Natural killer cell (primary cell): Measurements from ENCODE around the gene EHD4. TPM values are rescaled to one million over a fixed set of nuclear protein-coding genes. Genes with fewer than 3 reads are reported as not detected.

ENCODE experiments used
- ATAC-seq, 3 donors: fragments of 150-1000 bp in 2 of 3; fragments of 200-7000 bp in 1 of 3; cut with Tn5 transposase; 1 replicate in 1 of 3; 2 replicates in 2 of 3; pipeline ENCODE4 v1.10.0; 2021; ENCODE audit warnings: mild to moderate bottlenecking in 2 of 3, moderate library complexity in 2 of 3
- DNase-seq, 2 donors: peaks; one replicate each; pipeline versions ENCODE4 v3.0.0 to v3.0.0-alpha.2; 2013 to 2021; ENCODE audit warnings: mixed read lengths in 1 of 2
- H3K27ac ChIP-seq: one replicate; pipeline ENCODE4 v1.5.1; 2013; ENCODE audit warnings: mild to moderate bottlenecking, low read length
- H3K27me3 ChIP-seq: one replicate; pipeline ENCODE4 v1.6.1; 2013; ENCODE audit warnings: low read length; ENCODE audit not compliant: control insufficient read depth, insufficient read depth
- H3K36me3 ChIP-seq: one replicate; pipeline ENCODE4 v1.6.1; 2013; ENCODE audit warnings: low read length; ENCODE audit not compliant: control insufficient read depth, insufficient read depth
- H3K4me1 ChIP-seq: one replicate; pipeline ENCODE4 v1.6.1; 2013; ENCODE audit warnings: low read length; ENCODE audit not compliant: control insufficient read depth, insufficient read depth
- H3K4me3 ChIP-seq: one replicate; pipeline ENCODE4 v1.5.1; 2013; ENCODE audit warnings: low read length
- H3K9me3 ChIP-seq: one replicate; pipeline ENCODE4 v1.6.1; 2013; ENCODE audit warnings: low read length; ENCODE audit not compliant: control insufficient read depth, insufficient read depth
- H3K27ac Mint-ChIP-seq, 2 donors: one replicate each; pipeline ENCODE4 v1.8.0; 2022; ENCODE audit warnings: mild to moderate bottlenecking in 2 of 2, mixed read lengths in 2 of 2, moderate library complexity in 1 of 2
- H3K27me3 Mint-ChIP-seq, 2 donors: one replicate each; pipeline ENCODE4 v1.8.0; 2022; ENCODE audit warnings: low read depth in 2 of 2, mixed read lengths in 2 of 2
- H3K36me3 Mint-ChIP-seq: one replicate; pipeline ENCODE4 v1.8.0; 2022; ENCODE audit warnings: mixed read lengths
- H3K4me1 Mint-ChIP-seq, 2 donors: one replicate each; pipeline ENCODE4 v1.8.0; 2022; ENCODE audit warnings: mixed read lengths in 2 of 2
- H3K4me3 Mint-ChIP-seq: one replicate; pipeline ENCODE4 v1.8.0; 2022; ENCODE audit warnings: mild to moderate bottlenecking, moderate library complexity, mixed read lengths
- H3K9me3 Mint-ChIP-seq, 2 donors: one replicate each; pipeline ENCODE4 v1.8.0; 2022; ENCODE audit warnings: mixed read lengths in 2 of 2
- WGBS: methylation state at CpG from one replicate; pipeline ENCODE4 v1.1.7; 2013; ENCODE audit warnings: missing lambda C conversion rate; ENCODE audit not compliant: insufficient coverage; 5-methylcytosine and 5-hydroxymethylcytosine counted together
- intact Hi-C: fragments of 100-400 bp; cut with micrococcal nuclease; formaldehyde crosslinking; loops from one replicate; pipeline ENCODE4 v1.14.2; 2022
- total RNA-seq, 4 donors: library from RNA; stranded (reverse); fragments of 120-200 nt in 1 of 4; gene quantifications; one replicate each; pipeline versions ENCODE4 v1.2.3 to v1.2.4, GENCODE V29; 2013 to 2022
- TF ChIP-seq, protein P1 (sequence below): fragments of 200-600 bp; IDR thresholded peaks from one replicate; pipeline ENCODE4 v1.8.0; 2022; ENCODE audit warnings: antibody characterized with exemption

EHD4 gene
- 10 to 100 TPM; 28.4 to 34.6 (median 31.7) TPM for total RNA-seq
- total RNA-seq (2013) = 10.4 TPM

DNA sequence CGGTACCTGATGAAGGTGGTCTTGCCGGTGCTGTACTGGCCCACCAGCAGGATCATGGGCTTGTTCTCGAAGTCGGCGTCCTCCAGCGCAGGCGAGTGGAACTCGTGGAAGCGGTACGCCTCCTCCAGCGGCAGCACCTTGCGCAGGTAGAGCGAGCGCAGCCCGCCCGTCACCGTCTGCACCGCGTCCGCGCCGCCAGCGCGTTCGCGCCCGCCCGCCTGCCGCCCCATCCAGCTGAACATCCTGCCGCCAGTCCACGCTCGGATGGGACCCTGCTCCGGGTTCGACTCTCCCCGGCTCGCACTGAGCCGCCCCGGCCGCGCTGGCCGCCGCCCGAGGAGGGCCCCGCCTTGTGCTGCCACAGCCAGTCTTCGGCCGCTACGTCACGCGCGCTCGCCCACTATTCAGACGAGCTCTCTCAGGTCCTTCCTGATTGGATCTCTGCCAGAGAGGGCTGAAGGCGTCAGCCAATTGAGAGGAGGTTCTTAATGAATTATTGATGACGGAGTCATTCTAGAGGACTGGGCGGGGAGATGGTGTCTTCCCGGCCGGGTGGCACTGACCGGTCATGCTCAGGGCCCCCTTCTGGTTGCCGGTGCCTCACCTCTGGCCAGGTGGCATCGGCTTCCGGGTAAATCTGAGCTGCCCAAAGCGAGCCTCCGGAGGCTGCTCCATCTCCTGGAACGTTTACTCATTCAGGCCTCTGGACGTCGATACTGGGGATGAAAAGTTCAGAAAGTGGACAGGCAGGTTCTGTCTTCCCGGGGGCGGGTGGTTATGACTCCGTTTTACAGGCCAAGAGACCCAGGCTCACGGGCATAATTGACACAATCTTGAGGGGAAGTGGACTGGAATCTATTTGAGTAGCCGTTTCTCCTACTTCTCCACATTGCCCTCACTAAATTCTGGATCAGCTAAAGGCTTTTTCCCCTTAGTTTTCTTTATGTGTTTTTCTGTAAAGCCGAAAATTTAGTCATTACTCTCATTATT is at the start of gene EHD4:
EHD4 (minus strand) TSS at position 305 of the 990 bp plus-strand sequence; CDS start at position 242, 63 bp downstream.
- TF ChIP-seq, protein P1, sequence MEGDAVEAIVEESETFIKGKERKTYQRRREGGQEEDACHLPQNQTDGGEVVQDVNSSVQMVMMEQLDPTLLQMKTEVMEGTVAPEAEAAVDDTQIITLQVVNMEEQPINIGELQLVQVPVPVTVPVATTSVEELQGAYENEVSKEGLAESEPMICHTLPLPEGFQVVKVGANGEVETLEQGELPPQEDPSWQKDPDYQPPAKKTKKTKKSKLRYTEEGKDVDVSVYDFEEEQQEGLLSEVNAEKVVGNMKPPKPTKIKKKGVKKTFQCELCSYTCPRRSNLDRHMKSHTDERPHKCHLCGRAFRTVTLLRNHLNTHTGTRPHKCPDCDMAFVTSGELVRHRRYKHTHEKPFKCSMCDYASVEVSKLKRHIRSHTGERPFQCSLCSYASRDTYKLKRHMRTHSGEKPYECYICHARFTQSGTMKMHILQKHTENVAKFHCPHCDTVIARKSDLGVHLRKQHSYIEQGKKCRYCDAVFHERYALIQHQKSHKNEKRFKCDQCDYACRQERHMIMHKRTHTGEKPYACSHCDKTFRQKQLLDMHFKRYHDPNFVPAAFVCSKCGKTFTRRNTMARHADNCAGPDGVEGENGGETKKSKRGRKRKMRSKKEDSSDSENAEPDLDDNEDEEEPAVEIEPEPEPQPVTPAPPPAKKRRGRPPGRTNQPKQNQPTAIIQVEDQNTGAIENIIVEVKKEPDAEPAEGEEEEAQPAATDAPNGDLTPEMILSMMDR = peak; percentile 45
- Histone ChIP-seq H3K4me1 (peaks cover 24% of the 10 kb centered on the region), H3K27ac (peak within 1 kb of the TSS; percentile 85), H3K36me3 (no peaks in the 10 kb centered on the region), H3K9me3 (no peaks in the 10 kb centered on the region), H3K4me3 (peak within 1 kb of the TSS; percentile 78), H3K27me3 (peaks cover 4% of the 10 kb centered on the region)
- under 1% methylated on average over 72 of the region's 72 CpGs for WGBS
- Mint-ChIP-seq H3K27me3 (peaks cover 15 to 21% of the 10 kb centered on the region in 2 donors), H3K27ac (peak within 1 kb of the TSS; percentile 94 to 97), H3K9me3 (no peaks in the 10 kb centered on the region), H3K4me1 (peaks cover 31 to 36% of the 10 kb centered on the region in 2 donors), H3K4me3 (peak within 1 kb of the TSS; percentile 92), H3K36me3 (no peaks in the 10 kb centered on the region)
- peak; percentile 93 to 98 for DNase-seq
- ATAC-seq = peak; percentile 83 to 94 (median 88)
- intact Hi-C loops = loop anchor here (1.0 kb wide), 2 partner anchors 35 to 198 kb away; partner anchors contain the start of gene MAPKBP1

GRCh38 chr15:42021593-42021992 is 49.2 kb upstream of the EHD4 start:
- Mint-ChIP-seq H3K27ac (no peak overlapping the region), H3K9me3 (no peaks in the 10 kb centered on the region), H3K36me3 (no peaks in the 10 kb centered on the region), H3K4me3 (no peak overlapping the region), H3K4me1 (no peaks in the 10 kb centered on the region), H3K27me3 (peaks cover 0 to 8% of the 10 kb centered on the region in 2 donors)
- no peaks in the 10 kb centered on the region for H3K9me3 ChIP-seq
- TF ChIP-seq, protein P1 = no peak
- no peaks in the 10 kb centered on the region for H3K36me3 ChIP-seq
- H3K27me3 ChIP-seq = no peaks in the 10 kb centered on the region
- no peak for DNase-seq
- no peaks in the 10 kb centered on the region for H3K4me1 ChIP-seq
- WGBS = 87% methylated on average over 5 of the region's 5 CpGs
- intact Hi-C loops = no loop called here
- no peak overlapping the region for H3K27ac ChIP-seq
- no peak for ATAC-seq
- no peak overlapping the region for H3K4me3 ChIP-seq

DNA sequence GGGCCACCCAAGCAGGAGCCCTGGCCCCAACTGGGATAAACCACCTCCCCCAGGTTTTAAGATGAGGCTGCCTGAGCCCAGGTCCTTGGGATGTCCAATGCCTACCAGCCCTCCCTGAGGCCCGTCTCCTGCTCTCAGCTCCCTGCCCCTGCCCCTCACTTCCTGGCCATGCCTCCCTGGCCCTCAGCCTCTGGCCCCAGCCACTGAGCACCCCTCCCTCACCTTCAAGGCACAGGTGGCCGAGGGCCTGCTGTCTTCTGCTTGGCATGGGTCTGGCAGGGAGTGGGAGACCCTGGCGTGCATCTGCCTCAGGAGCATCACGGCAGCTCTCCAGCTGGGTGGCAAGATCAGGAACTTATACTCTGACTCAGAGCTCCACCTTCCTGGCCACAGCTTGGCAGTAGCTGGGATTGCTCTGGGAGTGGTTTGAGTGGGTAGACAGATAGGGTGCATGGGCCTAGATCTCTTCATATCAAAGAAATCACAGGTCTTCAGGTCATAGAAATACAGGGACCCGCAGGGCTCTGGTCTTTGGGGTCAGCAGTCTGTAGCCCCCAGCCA is 48.4 kb upstream of the EHD4 start, which contains the start of gene PLA2G4E:
PLA2G4E (minus strand) TSS at position 330 of the 561 bp plus-strand sequence; CDS start at position 318, 12 bp downstream.
- Histone ChIP-seq H3K27ac (no peak within 1 kb of the TSS), H3K36me3 (no peaks in the 10 kb centered on the region), H3K27me3 (no peaks in the 10 kb centered on the region), H3K4me1 (no peaks in the 10 kb centered on the region), H3K4me3 (no peak within 1 kb of the TSS), H3K9me3 (no peaks in the 10 kb centered on the region)
- 91% methylated on average over 5 of the region's 5 CpGs for WGBS
- TF ChIP-seq, protein P1 = no peak
- Mint-ChIP-seq H3K36me3 (no peaks in the 10 kb centered on the region), H3K27ac (no peak within 1 kb of the TSS), H3K4me1 (no peaks in the 10 kb centered on the region), H3K27me3 (peaks cover 0 to 5% of the 10 kb centered on the region in 2 donors), H3K9me3 (no peaks in the 10 kb centered on the region), H3K4me3 (no peak within 1 kb of the TSS)
- no peak for DNase-seq
- intact Hi-C loops = no loop called here
- ATAC-seq = no peak
